Testis (tissue), 2 donors: ENCODE measurements around the gene ROBO1.

Experiments used
- POLR2A ChIP-seq: fragments of 450-650 bp; IDR thresholded peaks from one replicate; pipeline ENCODE4 v1.6.1; 2017; ENCODE audit warnings: antibody characterized with exemption, mild to moderate bottlenecking, moderate library complexity
- TF ChIP-seq, protein P1 (sequence below), 3 experiments: fragments of 450-650 bp in 2 of 3; fragments of 200-600 bp in 1 of 3; sonication (generic) in 1 of 3; IDR thresholded peaks; one replicate each; pipeline ENCODE4 v1.5.1; 2016 to 2019; ENCODE audit warnings: antibody characterized with exemption in 3 of 3, mild to moderate bottlenecking in 2 of 3, moderate library complexity in 1 of 3

GRCh38 chr3:78644847-78645246, 1123.0 kb downstream of the ROBO1 start:
- TF ChIP-seq, protein P1, sequence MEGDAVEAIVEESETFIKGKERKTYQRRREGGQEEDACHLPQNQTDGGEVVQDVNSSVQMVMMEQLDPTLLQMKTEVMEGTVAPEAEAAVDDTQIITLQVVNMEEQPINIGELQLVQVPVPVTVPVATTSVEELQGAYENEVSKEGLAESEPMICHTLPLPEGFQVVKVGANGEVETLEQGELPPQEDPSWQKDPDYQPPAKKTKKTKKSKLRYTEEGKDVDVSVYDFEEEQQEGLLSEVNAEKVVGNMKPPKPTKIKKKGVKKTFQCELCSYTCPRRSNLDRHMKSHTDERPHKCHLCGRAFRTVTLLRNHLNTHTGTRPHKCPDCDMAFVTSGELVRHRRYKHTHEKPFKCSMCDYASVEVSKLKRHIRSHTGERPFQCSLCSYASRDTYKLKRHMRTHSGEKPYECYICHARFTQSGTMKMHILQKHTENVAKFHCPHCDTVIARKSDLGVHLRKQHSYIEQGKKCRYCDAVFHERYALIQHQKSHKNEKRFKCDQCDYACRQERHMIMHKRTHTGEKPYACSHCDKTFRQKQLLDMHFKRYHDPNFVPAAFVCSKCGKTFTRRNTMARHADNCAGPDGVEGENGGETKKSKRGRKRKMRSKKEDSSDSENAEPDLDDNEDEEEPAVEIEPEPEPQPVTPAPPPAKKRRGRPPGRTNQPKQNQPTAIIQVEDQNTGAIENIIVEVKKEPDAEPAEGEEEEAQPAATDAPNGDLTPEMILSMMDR (IDR thresholded peaks at IDR 0.05), result no peak
- TF ChIP-seq POLR2A, result no peak
